C4-2B (cell line): ENCODE measurements around the gene ABCD4.

ENCODE experiments used
- H3K27ac ChIP-seq: fragments of 450-650 bp; 2 replicates; pipeline ENCODE4 v1.5.1; 2017
- CTCF ChIP-seq: fragments of 450-650 bp; conservative IDR thresholded peaks from 2 replicates; pipeline ENCODE4 v1.5.1; 2017; ENCODE audit warnings: mild to moderate bottlenecking
- ZFX ChIP-seq: fragments of 450-650 bp; IDR thresholded peaks from 2 replicates; pipeline ENCODE4 v1.6.1; 2017

Gene ABCD4

GRCh38 chr14:74245292-74245691 is 57.4 kb downstream of the ABCD4 start:
- no peak overlapping the region for H3K27ac ChIP-seq
- TF ChIP-seq CTCF: no peak

- TF ChIP-seq CTCF (no peak), ZFX (no peak)
- H3K27ac ChIP-seq: no peak overlapping the region
These were observed 58.6 kb downstream of the ABCD4 start for GRCh38 chr14:74244115-74244514.

GRCh38 chr14:74243051-74243450 is 59.7 kb downstream of the ABCD4 start:
- TF ChIP-seq ZFX (no peak), CTCF (no peak)
- no peak overlapping the region for H3K27ac ChIP-seq

GRCh38 chr14:74242780-74243042 is 60.0 kb downstream of the ABCD4 start:
- no peak overlapping the region for H3K27ac ChIP-seq
- no peak for TF ChIP-seq ZFX
- TF ChIP-seq CTCF: no peak

GRCh38 chr14:74242021-74242779 is 60.5 kb downstream of the ABCD4 start:
- no peak for TF ChIP-seq CTCF
- no peak for TF ChIP-seq ZFX
- H3K27ac ChIP-seq: no peak overlapping the region

- TF ChIP-seq CTCF (no peak), ZFX (no peak)
These were observed 61.1 kb downstream of the ABCD4 start for GRCh38 chr14:74241652-74242017.

GRCh38 chr14:74240794-74241651 is 61.7 kb downstream of the ABCD4 start:
- H3K27ac ChIP-seq: no peak overlapping the region
- TF ChIP-seq ZFX: no peak
- TF ChIP-seq CTCF: no peak

More at GRCh38 chr14:74241652-74242017, 61.1 kb downstream of the ABCD4 start:
- H3K27ac ChIP-seq: no peak overlapping the region
